ENCODE data around the gene PTGES. TPM values are rescaled to one million over a fixed set of nuclear protein-coding genes. Genes with fewer than 3 reads are reported as not detected.
A peak's percentile ranks its signal among the peaks of the same experiment; 100 is the strongest.

The PTGES gene
- polyA plus RNA-seq, 3 donors, result 0.29 to 1.8 (median 0.84) TPM

- no peak overlapping the region for H3K4me3 ChIP-seq (replicated peaks in 1 of 3; ENCODE audit: low read depth in 2 of 3, low read length in 3 of 3)
- H3K36me3 Mint-ChIP-seq, result peaks cover 0 to 10% of the 10 kb centered on the region in 2 donors
- no peak overlapping the region for H3K4me3 Mint-ChIP-seq
- H2AFZ ChIP-seq (ENCODE audit: insufficient read depth, low read depth, low read length, poor library complexity, severe bottlenecking), result no peak overlapping the region
- H3K36me3 ChIP-seq (replicated peaks in 1 of 2; ENCODE audit: control insufficient read depth in 1 of 2, insufficient read depth in 2 of 2, low read length in 2 of 2), result no peaks in the 10 kb centered on the region
- WGBS (ENCODE audit: insufficient coverage), result 86% methylated on average over 3 of the region's 13 CpGs
- no peak for DNase-seq
- H3K9me3 ChIP-seq (replicated peaks in 1 of 2; ENCODE audit: control insufficient read depth in 1 of 2, insufficient read depth in 1 of 2, low read length in 2 of 2), result no peaks in the 10 kb centered on the region
- intact Hi-C loops (cut with micrococcal nuclease), result no loop called here
- H3K79me2 ChIP-seq (ENCODE audit: insufficient read depth, low read length), result no peaks in the 10 kb centered on the region
- H3K27ac Mint-ChIP-seq, result peak overlapping the region in 3 of 7 donors; percentile 14 to 94 (median 42)
- peaks cover 0 to 4% (median 2%) of the 10 kb centered on the region in 7 donors for H3K9me3 Mint-ChIP-seq
- no peaks in the 10 kb centered on the region for H4K20me1 ChIP-seq (ENCODE audit: insufficient read depth, low read length)
- H3K27ac ChIP-seq (ENCODE audit: low read depth in 1 of 2, low read length in 2 of 2), result no peak overlapping the region
- H3K27me3 Mint-ChIP-seq (ENCODE audit: low read depth in 3 of 3), result peaks cover 3 to 23% (median 5%) of the 10 kb centered on the region in 3 donors
- H3K27me3 ChIP-seq (ENCODE audit: control insufficient read depth in 2 of 2, insufficient read depth in 2 of 2, low read length in 2 of 2), result no peaks in the 10 kb centered on the region
- no peak for TF ChIP-seq CTCF (IDR thresholded peaks at IDR 0.05)
- peaks cover 68% of the 10 kb centered on the region for H3K4me1 Mint-ChIP-seq
- no peak overlapping the region for H3K4me2 ChIP-seq (replicated peaks; ENCODE audit: extremely low read depth, low read length, poor library complexity, severe bottlenecking)
- peaks cover 44 to 63% of the 10 kb centered on the region in 2 donors for H3K4me1 ChIP-seq (ENCODE audit: control insufficient read depth in 1 of 2, insufficient read depth in 2 of 2, low read length in 2 of 2)
- H3K9ac ChIP-seq (ENCODE audit: insufficient read depth, low read length, poor library complexity, severe bottlenecking), result no peak overlapping the region
Observed at GRCh38 chr9:129759804-129760502, 7.1 kb upstream of the PTGES start.

GRCh38 chr9:129759319-129759718, 6.5 kb upstream of the PTGES start:
- H3K9me3 Mint-ChIP-seq, result peaks cover 0 to 4% (median 2%) of the 10 kb centered on the region in 7 donors
- intact Hi-C loops (cut with micrococcal nuclease), result no loop called here
- H3K27me3 Mint-ChIP-seq (ENCODE audit: low read depth in 3 of 3), result peaks cover 5 to 30% (median 5%) of the 10 kb centered on the region in 3 donors
- no peak for DNase-seq
- H3K27ac Mint-ChIP-seq, result peak overlapping the region; percentile 42 to 94 (median 73)
- no peak overlapping the region for H3K27ac ChIP-seq (ENCODE audit: low read depth in 1 of 2, low read length in 2 of 2)
- H3K9ac ChIP-seq (ENCODE audit: insufficient read depth, low read length, poor library complexity, severe bottlenecking), result no peak overlapping the region
- no CpG with 5 or more reads among the region's 4 CpGs for WGBS (ENCODE audit: insufficient coverage)
- H3K9me3 ChIP-seq (replicated peaks in 1 of 2; ENCODE audit: control insufficient read depth in 1 of 2, insufficient read depth in 1 of 2, low read length in 2 of 2), result no peaks in the 10 kb centered on the region
- no peak overlapping the region for H3K4me3 ChIP-seq (replicated peaks in 1 of 3; ENCODE audit: low read depth in 2 of 3, low read length in 3 of 3)
- H3K27me3 ChIP-seq (ENCODE audit: control insufficient read depth in 2 of 2, insufficient read depth in 2 of 2, low read length in 2 of 2), result no peaks in the 10 kb centered on the region
- H3K4me1 Mint-ChIP-seq, result peaks cover 68% of the 10 kb centered on the region
- H3K36me3 Mint-ChIP-seq, result peaks cover 0 to 10% of the 10 kb centered on the region in 2 donors
- no peaks in the 10 kb centered on the region for H4K20me1 ChIP-seq (ENCODE audit: insufficient read depth, low read length)
- no peak overlapping the region for H3K4me2 ChIP-seq (replicated peaks; ENCODE audit: extremely low read depth, low read length, poor library complexity, severe bottlenecking)
- H3K4me1 ChIP-seq (ENCODE audit: control insufficient read depth in 1 of 2, insufficient read depth in 2 of 2, low read length in 2 of 2), result peaks cover 44 to 63% of the 10 kb centered on the region in 2 donors
- no peak for TF ChIP-seq CTCF (IDR thresholded peaks at IDR 0.05)
- H2AFZ ChIP-seq (ENCODE audit: insufficient read depth, low read depth, low read length, poor library complexity, severe bottlenecking), result no peak overlapping the region
- peak overlapping the region in 1 of 2 donors; percentile 11 for H3K4me3 Mint-ChIP-seq
- H3K36me3 ChIP-seq (replicated peaks in 1 of 2; ENCODE audit: control insufficient read depth in 1 of 2, insufficient read depth in 2 of 2, low read length in 2 of 2), result no peaks in the 10 kb centered on the region
- H3K79me2 ChIP-seq (ENCODE audit: insufficient read depth, low read length), result no peaks in the 10 kb centered on the region
